ENCODE data around the gene IL2RA. TPM values are rescaled to one million over a fixed set of nuclear protein-coding genes. Genes with fewer than 3 reads are reported as not detected.

IL2RA gene
- total and polyA plus RNA-seq, 9 of the 15 experiments (the other 6 are each of a cell fraction or from before 2014, with no cell fraction given), result 0.95 TPM; not detected in 8

DNA sequence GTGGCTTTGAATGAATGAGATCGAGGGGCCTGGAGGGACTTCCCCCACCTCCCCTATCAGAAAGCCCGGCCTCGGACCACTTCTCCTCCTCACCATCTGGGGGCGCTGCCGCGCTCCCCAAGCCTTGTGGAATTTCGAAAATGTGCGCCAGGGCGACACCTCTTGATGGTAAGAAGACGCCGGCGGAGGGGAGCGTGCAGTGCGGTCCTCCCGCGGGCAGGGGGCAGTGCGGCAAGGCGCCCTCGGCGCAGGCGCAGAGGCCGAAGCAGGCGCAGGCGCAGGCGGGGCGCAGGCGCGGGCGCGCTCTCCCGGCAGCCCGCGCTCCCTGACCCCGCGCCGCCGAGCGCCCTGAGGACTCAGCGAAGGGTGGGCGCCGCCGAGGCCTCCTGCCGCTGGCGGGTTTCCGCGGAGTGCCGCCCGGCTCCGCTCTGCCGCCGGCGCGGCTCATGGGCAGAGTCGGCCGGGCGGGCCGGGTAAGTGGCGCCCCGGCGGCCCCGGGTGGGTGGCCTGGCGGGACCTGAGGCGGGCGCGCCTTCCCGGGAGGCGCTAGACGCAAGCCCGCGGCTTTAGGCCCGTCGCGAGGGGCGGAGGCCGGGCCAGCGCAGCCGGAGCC lies 26.7 kb upstream of the IL2RA start, which contains the start of gene RBM17 (continued):
- no peak for TF ChIP-seq ZNF318 (IDR thresholded peaks at IDR 0.05; ENCODE audit: borderline replicate concordance in 1 of 2, low read depth in 1 of 2)
- no peak for TF ChIP-seq KAT8 (IDR thresholded peaks at IDR 0.05; ENCODE audit: low read depth)
- TF ChIP-seq MTA2 (IDR thresholded peaks at IDR 0.05; ENCODE audit: low read depth), result no peak
- no peak for TF ChIP-seq KLF13 (tag; IDR thresholded peaks at IDR 0.05; ENCODE audit: borderline replicate concordance, low read depth)
- no peak for TF ChIP-seq ZNF124 (CRISPR knock-in tag; IDR thresholded peaks at IDR 0.05)
- TF ChIP-seq ZNF766 (CRISPR knock-in tag; conservative IDR thresholded peaks at IDR 0.05), result no peak
- no peak for TF ChIP-seq ZFP30 (CRISPR knock-in tag; IDR thresholded peaks at IDR 0.05; ENCODE audit: borderline replicate concordance)
- TF ChIP-seq HDGF (IDR thresholded peaks at IDR 0.05), result no peak
- TF ChIP-seq SRSF7 (optimal IDR thresholded peaks at IDR 0.05; ENCODE audit: low read depth, low read length), result no peak
- peak; percentile 68 to 90 for TF ChIP-seq MAZ (CRISPR knock-in tag; conservative IDR thresholded peaks at IDR 0.05 in 1 of 2, IDR thresholded peaks at IDR 0.05 in 1 of 2)
- TF ChIP-seq KHSRP (IDR thresholded peaks at IDR 0.05), result no peak
- TF ChIP-seq ASH1L (IDR thresholded peaks at IDR 0.05; ENCODE audit: borderline replicate concordance, low read depth, partially characterized antibody), result no peak
- no peak for TF ChIP-seq E2F8 (IDR thresholded peaks at IDR 0.05; ENCODE audit: low read depth, partially characterized antibody)
- TF ChIP-seq JUNB (CRISPR knock-in tag; conservative IDR thresholded peaks at IDR 0.05), result no peak
- peak in 1 of 2 experiments; percentile 81; a peak in 1 of 3 replicates for TF ChIP-seq CBX3 (IDR thresholded peaks at IDR 0.05; ENCODE audit: borderline replicate concordance in 1 of 2, low read length in 2 of 2)
- TF ChIP-seq RBBP5 (IDR thresholded peaks at IDR 0.05; ENCODE audit: borderline replicate concordance, insufficient read depth, low read length, poor library complexity, severe bottlenecking), result peak; percentile 93
- TF ChIP-seq ZNF75A (CRISPR knock-in tag; IDR thresholded peaks at IDR 0.05), result no peak
- no peak for TF ChIP-seq ZNF408 (CRISPR knock-in tag; IDR thresholded peaks at IDR 0.05; ENCODE audit: low read depth)
